PC-9 (cell line): Measurements from ENCODE around the gene GRIP2. TPM values are rescaled to one million over a fixed set of nuclear protein-coding genes. Genes with fewer than 3 reads are reported as not detected.

ENCODE experiments used
- BruUV-seq: library from RNA; stranded (reverse); fragments of 400-500 nt; replicated peaks from 2 replicates; lab custom pipeline; 2021; lab: Mats Ljungman, UMichigan
- CTCF ChIA-PET: fragments of 300-600 bp; sonication (Branson Sonifier 250); formaldehyde crosslinking; loops from one replicate; lab custom pipeline; 2022; ENCODE audit warnings: antibody characterized with exemption; lab: Charles Lee
- POLR2A ChIA-PET: fragments of 300-600 bp; sonication (Branson Sonifier 250); formaldehyde crosslinking; loops from one replicate; lab custom pipeline; 2022; ENCODE audit warnings: antibody characterized with exemption; ENCODE audit not compliant: unreplicated experiment; lab: Charles Lee
- DNase-seq, 2 experiments: peaks; one replicate each; pipeline versions ENCODE4 v3.0.0 to v3.0.0-alpha.2; 2015 to 2022; ENCODE audit warnings: mixed read lengths in 1 of 2
- H2AFZ ChIP-seq: fragments of 200-600 bp; sonication (generic); 2 replicates; pipeline ENCODE4 v1.8.1; 2017; ENCODE audit warnings: antibody characterized with exemption
- H3F3A ChIP-seq: fragments of 200-600 bp; sonication (generic); 2 replicates; pipeline ENCODE4 v1.8.1; 2017; ENCODE audit warnings: antibody characterized with exemption, mild to moderate bottlenecking, low read depth; ENCODE audit not compliant: insufficient read depth
- H3K27ac ChIP-seq: fragments of 200-600 bp; sonication (generic); 2 replicates; pipeline ENCODE4 v1.6.1; 2016; ENCODE audit warnings: mixed run types
- H3K27me3 ChIP-seq: fragments of 200-600 bp; sonication (generic); 2 replicates; pipeline ENCODE4 v1.6.1; 2016; ENCODE audit warnings: low read depth, mixed run types; ENCODE audit not compliant: insufficient read depth
- H3K36me3 ChIP-seq: fragments of 200-600 bp; sonication (generic); 2 replicates; pipeline ENCODE4 v1.6.1; 2016; ENCODE audit warnings: low read depth, mixed run types
- H3K4me1 ChIP-seq: fragments of 200-600 bp; sonication (generic); replicated peaks from 2 replicates; pipeline ENCODE4 v1.6.1; 2016; ENCODE audit warnings: mixed run types; ENCODE audit not compliant: insufficient read depth
- H3K4me2 ChIP-seq: fragments of 200-600 bp; sonication (generic); 2 replicates; pipeline ENCODE4 v1.6.1; 2017; ENCODE audit warnings: mixed run types
- H3K4me3 ChIP-seq: fragments of 200-600 bp; sonication (generic); 2 replicates; pipeline ENCODE4 v1.6.1; 2016; ENCODE audit warnings: mixed run types
- H3K79me2 ChIP-seq: fragments of 200-600 bp; sonication (generic); 2 replicates; pipeline ENCODE4 v1.6.1; 2017; ENCODE audit warnings: low read depth, mixed run types
- H3K9me2 ChIP-seq: fragments of 200-600 bp; sonication (generic); 2 replicates; pipeline ENCODE4 v1.8.1; 2017; ENCODE audit warnings: mild to moderate bottlenecking; ENCODE audit not compliant: insufficient read depth
- H3K9me3 ChIP-seq: fragments of 200-600 bp; sonication (generic); 2 replicates; pipeline ENCODE4 v1.8.1; 2016; ENCODE audit warnings: low read depth; ENCODE audit not compliant: insufficient read depth
- H4K20me1 ChIP-seq: fragments of 200-600 bp; sonication (generic); 2 replicates; pipeline ENCODE4 v1.8.1; 2017; ENCODE audit not compliant: insufficient read depth
- EZH2 ChIP-seq: fragments of 200-600 bp; sonication (generic); IDR thresholded peaks from 2 replicates; pipeline ENCODE4 v1.8.0; 2017; ENCODE audit warnings: antibody characterized with exemption, low read depth
- intact Hi-C: fragments of 100-400 bp; cut with micrococcal nuclease; formaldehyde crosslinking; loops from one replicate; pipeline ENCODE4 v1.10.0; 2022; ENCODE audit not compliant: unreplicated experiment
- total RNA-seq: library from RNA; stranded (reverse); gene quantifications from 2 replicates; pipeline ENCODE4 v1.2.3, GENCODE V29; 2021
- TF ChIP-seq, protein P1 (sequence below): fragments of 200-600 bp; sonication (generic); conservative IDR thresholded peaks from 2 replicates; pipeline ENCODE4 v1.6.1; 2017; ENCODE audit warnings: mixed run types, antibody characterized with exemption, mild to moderate bottlenecking, moderate library complexity

Gene GRIP2
- total RNA-seq, 1 experiment from 2014 or later, result not detected

DNA sequence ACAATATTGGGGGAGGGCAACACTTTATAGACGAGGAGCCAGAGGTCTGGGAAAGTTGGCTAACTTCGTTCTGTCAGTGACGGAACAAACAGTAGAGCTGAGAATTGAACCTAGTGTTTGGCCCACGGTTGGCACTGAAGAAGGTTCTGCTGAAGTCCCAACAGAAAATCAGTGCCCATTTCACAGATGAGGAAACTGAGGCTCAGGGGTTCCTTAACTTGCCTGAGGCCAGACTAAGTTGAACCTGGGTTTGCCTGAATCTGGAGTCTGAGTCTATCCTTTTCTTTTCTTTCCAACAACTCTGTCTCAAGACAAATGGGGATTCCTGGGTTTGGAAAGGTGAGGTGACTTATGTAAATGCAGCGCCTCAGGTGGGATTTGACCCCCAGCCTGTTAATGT, 82.7 kb downstream of the GRIP2 start:
- Histone ChIP-seq H3K4me1 (peaks cover 11% of the 10 kb centered on the region), H3K79me2 (peaks cover 7% of the 10 kb centered on the region; the same call in 1 of the 2 replicates), H3F3A (peaks cover 41% of the 10 kb centered on the region), H3K9me3 (no peaks in the 10 kb centered on the region), H3K4me3 (no peak overlapping the region), H3K27ac (no peak overlapping the region), H2AFZ (no peak overlapping the region), H4K20me1 (peaks cover under 1% of the 10 kb centered on the region; the same call in 1 of the 2 replicates), H3K36me3 (peaks cover 50% of the 10 kb centered on the region; the same call in 1 of the 2 replicates), H3K27me3 (no peaks in the 10 kb centered on the region), H3K4me2 (no peak overlapping the region), H3K9me2 (no peaks in the 10 kb centered on the region)
- no peak for DNase-seq
- CTCF ChIA-PET, result no interaction called here
- intact Hi-C loops, result no loop called here
- no peak for TF ChIP-seq EZH2
- TF ChIP-seq, protein P1, sequence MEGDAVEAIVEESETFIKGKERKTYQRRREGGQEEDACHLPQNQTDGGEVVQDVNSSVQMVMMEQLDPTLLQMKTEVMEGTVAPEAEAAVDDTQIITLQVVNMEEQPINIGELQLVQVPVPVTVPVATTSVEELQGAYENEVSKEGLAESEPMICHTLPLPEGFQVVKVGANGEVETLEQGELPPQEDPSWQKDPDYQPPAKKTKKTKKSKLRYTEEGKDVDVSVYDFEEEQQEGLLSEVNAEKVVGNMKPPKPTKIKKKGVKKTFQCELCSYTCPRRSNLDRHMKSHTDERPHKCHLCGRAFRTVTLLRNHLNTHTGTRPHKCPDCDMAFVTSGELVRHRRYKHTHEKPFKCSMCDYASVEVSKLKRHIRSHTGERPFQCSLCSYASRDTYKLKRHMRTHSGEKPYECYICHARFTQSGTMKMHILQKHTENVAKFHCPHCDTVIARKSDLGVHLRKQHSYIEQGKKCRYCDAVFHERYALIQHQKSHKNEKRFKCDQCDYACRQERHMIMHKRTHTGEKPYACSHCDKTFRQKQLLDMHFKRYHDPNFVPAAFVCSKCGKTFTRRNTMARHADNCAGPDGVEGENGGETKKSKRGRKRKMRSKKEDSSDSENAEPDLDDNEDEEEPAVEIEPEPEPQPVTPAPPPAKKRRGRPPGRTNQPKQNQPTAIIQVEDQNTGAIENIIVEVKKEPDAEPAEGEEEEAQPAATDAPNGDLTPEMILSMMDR, result no peak
- no TSS peak for BruUV-seq
- POLR2A ChIA-PET, result no interaction called here

- Histone ChIP-seq H3K36me3 (peaks cover 50% of the 10 kb centered on the region; the same call in 1 of the 2 replicates), H3K9me2 (no peaks in the 10 kb centered on the region), H3K9me3 (no peaks in the 10 kb centered on the region), H3K4me1 (peaks cover 18% of the 10 kb centered on the region), H3K79me2 (peaks cover 7% of the 10 kb centered on the region; the same call in 1 of the 2 replicates), H3K27me3 (no peaks in the 10 kb centered on the region), H3K4me3 (no peak overlapping the region), H2AFZ (no peak overlapping the region), H4K20me1 (peaks cover 5% of the 10 kb centered on the region), H3K4me2 (no peak overlapping the region), H3F3A (peaks cover 48% of the 10 kb centered on the region), H3K27ac (no peak overlapping the region)
- POLR2A ChIA-PET, result no interaction called here
- no peak for TF ChIP-seq EZH2
- TF ChIP-seq, protein P1, result no peak
- DNase-seq, result no peak
- CTCF ChIA-PET, result no interaction called here
- intact Hi-C loops, result no loop called here
- BruUV-seq, result no TSS peak
Observed at GRCh38 chr3:14456794-14457193, 83.3 kb downstream of the GRIP2 start.

- Histone ChIP-seq H3K4me1 (peaks cover 29% of the 10 kb centered on the region), H4K20me1 (peaks cover 8% of the 10 kb centered on the region), H3K9me2 (no peaks in the 10 kb centered on the region), H3K27me3 (no peaks in the 10 kb centered on the region), H3K36me3 (peaks cover 50% of the 10 kb centered on the region; the same call in 1 of the 2 replicates), H3K9me3 (no peaks in the 10 kb centered on the region), H3K27ac (no peak overlapping the region), H3K4me2 (no peak overlapping the region), H3F3A (peaks cover 57% of the 10 kb centered on the region), H3K4me3 (no peak overlapping the region), H2AFZ (no peak overlapping the region), H3K79me2 (peaks cover 7% of the 10 kb centered on the region; the same call in 1 of the 2 replicates)
- DNase-seq, result no peak
- no TSS peak for BruUV-seq
- TF ChIP-seq, protein P1, result no peak
- TF ChIP-seq EZH2, result no peak
- POLR2A ChIA-PET, result no interaction called here
- CTCF ChIA-PET, result no interaction called here
- intact Hi-C loops, result no loop called here
Observed at GRCh38 chr3:14455571-14456317, 84.4 kb downstream of the GRIP2 start.
